H1 (cell line): Measurements from ENCODE around the gene SERPINA1. TPM values are rescaled to one million over a fixed set of nuclear protein-coding genes. Genes with fewer than 3 reads are reported as not detected.

Experiments used
- KDM5A ChIP-seq: fragments of 200-600 bp; IDR thresholded peaks from 2 replicates; pipeline ENCODE4 v1.7.1; 2012; ENCODE audit warnings: mild to moderate bottlenecking, low read length, inconsistent platforms, mixed read lengths
- POU5F1 ChIP-seq: IDR thresholded peaks from 2 replicates; pipeline ENCODE4 v1.6.1; 2011; ENCODE audit warnings: low read depth, mild to moderate bottlenecking, low read length, moderate library complexity
- SP2 ChIP-seq: IDR thresholded peaks from 2 replicates; pipeline ENCODE4 v1.6.1; 2012; ENCODE audit warnings: mild to moderate bottlenecking, low read length, inconsistent platforms
- TBP ChIP-seq: IDR thresholded peaks from 2 replicates; pipeline ENCODE4 v1.6.1; 2011; ENCODE audit warnings: low read depth, low read length, improper control_type of control experiment
- TEAD4 ChIP-seq: IDR thresholded peaks from 2 replicates; pipeline ENCODE4 v1.6.1; 2012; ENCODE audit warnings: low read depth, low read length, inconsistent platforms, mixed read lengths
- polyA plus RNA-seq, 7 experiments: library from polyadenylated mRNA; depleted of rRNA in 3 of 7; stranded (reverse) in 5 of 7; unstranded in 2 of 7; fragments of >200 nt in 5 of 7; fragments of 200-250 nt in 2 of 7; gene quantifications; 1 replicate in 5 of 7; 2 replicates in 1 of 7; 4 replicates in 1 of 7; pipeline versions ENCODE4 v1.2.1 to v1.2.3, GENCODE V29; 2011 to 2013; ENCODE audit warnings: missing spikeins in 2 of 7, mixed read lengths in 2 of 7
- total RNA-seq: library from RNA; stranded (reverse); fragmentation: NEBNext Ultra II Directional; extraction: Animal tissue kit (Norgen Biotek cat#: 25700); gene quantifications from 2 replicates; pipeline ENCODE4 v1.2.1, GENCODE V29; 2021
- TF ChIP-seq, protein P1 (sequence below): IDR thresholded peaks from 2 replicates; pipeline ENCODE4 v1.6.1; 2012; ENCODE audit warnings: inconsistent platforms
- TF ChIP-seq, protein P2 (sequence below): fragments of 300-600 bp; sonication (generic); IDR thresholded peaks from 2 replicates; pipeline ENCODE4 v1.7.1; 2012; ENCODE audit warnings: low read length, moderate library complexity, mild to moderate bottlenecking, inconsistent platforms; ENCODE audit not compliant: insufficient replicate concordance

The SERPINA1 gene
- total and polyA plus RNA-seq, 2 of the 8 experiments (the other 6 are each of a cell fraction or from before 2014, with no cell fraction given), result 0.08 TPM; not detected in 1

DNA sequence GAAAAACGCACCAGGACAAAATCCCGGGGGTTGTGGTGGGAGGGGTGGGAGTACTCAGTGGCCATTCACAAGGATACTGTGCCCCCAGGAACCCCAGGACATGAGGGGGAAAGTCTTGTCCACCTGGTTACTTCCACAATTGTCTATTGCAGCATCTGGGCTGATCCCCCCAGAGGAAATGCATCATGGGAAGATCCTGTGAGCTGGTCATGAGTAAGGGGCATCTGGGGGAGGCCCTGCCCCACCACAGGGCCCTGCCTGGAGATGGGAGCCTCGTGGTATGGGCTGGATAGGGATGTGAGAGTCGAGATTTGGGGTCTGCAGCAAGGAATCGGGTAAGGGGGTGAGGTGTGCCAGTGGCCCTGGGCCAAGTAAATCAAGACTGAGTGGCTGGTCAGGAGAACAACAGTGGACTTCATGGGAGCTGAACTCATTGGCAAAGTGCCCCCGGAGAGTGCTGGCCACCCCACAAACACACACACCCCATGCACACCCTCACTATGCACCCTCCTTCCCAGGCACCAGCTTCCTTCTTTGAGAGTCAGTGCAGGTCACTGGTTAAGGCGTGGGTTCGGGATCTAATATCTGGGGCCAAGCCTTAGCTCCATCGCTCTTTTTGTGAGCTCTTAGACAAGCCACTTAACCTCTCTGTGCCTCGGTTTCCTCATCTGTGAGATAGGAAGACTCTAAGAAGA is 3.0 kb upstream of the SERPINA1 start (continued):
- TF ChIP-seq, protein P1, sequence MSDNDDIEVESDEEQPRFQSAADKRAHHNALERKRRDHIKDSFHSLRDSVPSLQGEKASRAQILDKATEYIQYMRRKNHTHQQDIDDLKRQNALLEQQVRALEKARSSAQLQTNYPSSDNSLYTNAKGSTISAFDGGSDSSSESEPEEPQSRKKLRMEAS, result no peak
- no peak for TF ChIP-seq SP2
- no peak for TF ChIP-seq TEAD4
- no peak for TF ChIP-seq POU5F1
- TF ChIP-seq TBP, result no peak
- TF ChIP-seq, protein P2, sequence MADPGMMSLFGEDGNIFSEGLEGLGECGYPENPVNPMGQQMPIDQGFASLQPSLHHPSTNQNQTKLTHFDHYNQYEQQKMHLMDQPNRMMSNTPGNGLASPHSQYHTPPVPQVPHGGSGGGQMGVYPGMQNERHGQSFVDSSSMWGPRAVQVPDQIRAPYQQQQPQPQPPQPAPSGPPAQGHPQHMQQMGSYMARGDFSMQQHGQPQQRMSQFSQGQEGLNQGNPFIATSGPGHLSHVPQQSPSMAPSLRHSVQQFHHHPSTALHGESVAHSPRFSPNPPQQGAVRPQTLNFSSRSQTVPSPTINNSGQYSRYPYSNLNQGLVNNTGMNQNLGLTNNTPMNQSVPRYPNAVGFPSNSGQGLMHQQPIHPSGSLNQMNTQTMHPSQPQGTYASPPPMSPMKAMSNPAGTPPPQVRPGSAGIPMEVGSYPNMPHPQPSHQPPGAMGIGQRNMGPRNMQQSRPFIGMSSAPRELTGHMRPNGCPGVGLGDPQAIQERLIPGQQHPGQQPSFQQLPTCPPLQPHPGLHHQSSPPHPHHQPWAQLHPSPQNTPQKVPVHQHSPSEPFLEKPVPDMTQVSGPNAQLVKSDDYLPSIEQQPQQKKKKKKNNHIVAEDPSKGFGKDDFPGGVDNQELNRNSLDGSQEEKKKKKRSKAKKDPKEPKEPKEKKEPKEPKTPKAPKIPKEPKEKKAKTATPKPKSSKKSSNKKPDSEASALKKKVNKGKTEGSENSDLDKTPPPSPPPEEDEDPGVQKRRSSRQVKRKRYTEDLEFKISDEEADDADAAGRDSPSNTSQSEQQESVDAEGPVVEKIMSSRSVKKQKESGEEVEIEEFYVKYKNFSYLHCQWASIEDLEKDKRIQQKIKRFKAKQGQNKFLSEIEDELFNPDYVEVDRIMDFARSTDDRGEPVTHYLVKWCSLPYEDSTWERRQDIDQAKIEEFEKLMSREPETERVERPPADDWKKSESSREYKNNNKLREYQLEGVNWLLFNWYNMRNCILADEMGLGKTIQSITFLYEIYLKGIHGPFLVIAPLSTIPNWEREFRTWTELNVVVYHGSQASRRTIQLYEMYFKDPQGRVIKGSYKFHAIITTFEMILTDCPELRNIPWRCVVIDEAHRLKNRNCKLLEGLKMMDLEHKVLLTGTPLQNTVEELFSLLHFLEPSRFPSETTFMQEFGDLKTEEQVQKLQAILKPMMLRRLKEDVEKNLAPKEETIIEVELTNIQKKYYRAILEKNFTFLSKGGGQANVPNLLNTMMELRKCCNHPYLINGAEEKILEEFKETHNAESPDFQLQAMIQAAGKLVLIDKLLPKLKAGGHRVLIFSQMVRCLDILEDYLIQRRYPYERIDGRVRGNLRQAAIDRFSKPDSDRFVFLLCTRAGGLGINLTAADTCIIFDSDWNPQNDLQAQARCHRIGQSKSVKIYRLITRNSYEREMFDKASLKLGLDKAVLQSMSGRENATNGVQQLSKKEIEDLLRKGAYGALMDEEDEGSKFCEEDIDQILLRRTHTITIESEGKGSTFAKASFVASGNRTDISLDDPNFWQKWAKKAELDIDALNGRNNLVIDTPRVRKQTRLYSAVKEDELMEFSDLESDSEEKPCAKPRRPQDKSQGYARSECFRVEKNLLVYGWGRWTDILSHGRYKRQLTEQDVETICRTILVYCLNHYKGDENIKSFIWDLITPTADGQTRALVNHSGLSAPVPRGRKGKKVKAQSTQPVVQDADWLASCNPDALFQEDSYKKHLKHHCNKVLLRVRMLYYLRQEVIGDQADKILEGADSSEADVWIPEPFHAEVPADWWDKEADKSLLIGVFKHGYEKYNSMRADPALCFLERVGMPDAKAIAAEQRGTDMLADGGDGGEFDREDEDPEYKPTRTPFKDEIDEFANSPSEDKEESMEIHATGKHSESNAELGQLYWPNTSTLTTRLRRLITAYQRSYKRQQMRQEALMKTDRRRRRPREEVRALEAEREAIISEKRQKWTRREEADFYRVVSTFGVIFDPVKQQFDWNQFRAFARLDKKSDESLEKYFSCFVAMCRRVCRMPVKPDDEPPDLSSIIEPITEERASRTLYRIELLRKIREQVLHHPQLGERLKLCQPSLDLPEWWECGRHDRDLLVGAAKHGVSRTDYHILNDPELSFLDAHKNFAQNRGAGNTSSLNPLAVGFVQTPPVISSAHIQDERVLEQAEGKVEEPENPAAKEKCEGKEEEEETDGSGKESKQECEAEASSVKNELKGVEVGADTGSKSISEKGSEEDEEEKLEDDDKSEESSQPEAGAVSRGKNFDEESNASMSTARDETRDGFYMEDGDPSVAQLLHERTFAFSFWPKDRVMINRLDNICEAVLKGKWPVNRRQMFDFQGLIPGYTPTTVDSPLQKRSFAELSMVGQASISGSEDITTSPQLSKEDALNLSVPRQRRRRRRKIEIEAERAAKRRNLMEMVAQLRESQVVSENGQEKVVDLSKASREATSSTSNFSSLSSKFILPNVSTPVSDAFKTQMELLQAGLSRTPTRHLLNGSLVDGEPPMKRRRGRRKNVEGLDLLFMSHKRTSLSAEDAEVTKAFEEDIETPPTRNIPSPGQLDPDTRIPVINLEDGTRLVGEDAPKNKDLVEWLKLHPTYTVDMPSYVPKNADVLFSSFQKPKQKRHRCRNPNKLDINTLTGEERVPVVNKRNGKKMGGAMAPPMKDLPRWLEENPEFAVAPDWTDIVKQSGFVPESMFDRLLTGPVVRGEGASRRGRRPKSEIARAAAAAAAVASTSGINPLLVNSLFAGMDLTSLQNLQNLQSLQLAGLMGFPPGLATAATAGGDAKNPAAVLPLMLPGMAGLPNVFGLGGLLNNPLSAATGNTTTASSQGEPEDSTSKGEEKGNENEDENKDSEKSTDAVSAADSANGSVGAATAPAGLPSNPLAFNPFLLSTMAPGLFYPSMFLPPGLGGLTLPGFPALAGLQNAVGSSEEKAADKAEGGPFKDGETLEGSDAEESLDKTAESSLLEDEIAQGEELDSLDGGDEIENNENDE, result no peak
- TF ChIP-seq KDM5A, result no peak
